ENCODE results near the gene CRYBA4.
A peak's percentile ranks its signal among the peaks of the same experiment; 100 is the strongest.

The CRYBA4 gene

GRCh38 chr22:26658161-26658560, 36.4 kb downstream of the CRYBA4 start:
- Histone ChIP-seq H3K36me3 (no peaks in the 10 kb centered on the region), H3K9me3 (replicated peaks in 1 of 11) (no peaks in the 10 kb centered on the region), H3K27ac (peak overlapping the region in 6 of 11 experiments; percentile 19 to 59 (median 38); a peak in 8 of 22 replicates), H3K4me2 (peak overlapping the region; percentile 86 to 98 (median 95)), H3K9ac (peak overlapping the region in 10 of 11 experiments; percentile 14 to 71 (median 48); a peak in 14 of 22 replicates), H3K27me3 (peaks cover 22 to 41% (median 35%) of the 10 kb centered on the region in 11 experiments), H3K4me3 (peak overlapping the region; percentile 32 to 66 (median 51); a peak in 19 of 20 replicates), H4K20me1 (no peaks in the 10 kb centered on the region; a peak in 1 of 22 replicates), H3K4me1 (peaks cover 25 to 43% (median 28%) of the 10 kb centered on the region in 10 experiments)
- TF ChIP-seq Cebpa-rat (IDR thresholded peaks at IDR 0.05): no peak

- Histone ChIP-seq H3K4me1 (peaks cover 25 to 48% (median 33%) of the 10 kb centered on the region in 10 experiments), H3K4me2 (peak overlapping the region; percentile 86 to 98 (median 95)), H3K9me3 (replicated peaks in 1 of 11) (no peaks in the 10 kb centered on the region), H3K36me3 (no peaks in the 10 kb centered on the region), H3K27me3 (peaks cover 22 to 40% (median 35%) of the 10 kb centered on the region in 11 experiments), H4K20me1 (no peaks in the 10 kb centered on the region; a peak in 1 of 22 replicates), H3K27ac (peak overlapping the region in 8 of 11 experiments; percentile 17 to 59 (median 36); a peak in 13 of 22 replicates), H3K4me3 (peak overlapping the region; percentile 32 to 66 (median 51); a peak in 19 of 20 replicates), H3K9ac (peak overlapping the region; percentile 14 to 71 (median 44); a peak in 17 of 22 replicates)
- TF ChIP-seq Cebpa-rat (IDR thresholded peaks at IDR 0.05): no peak
Observed at GRCh38 chr22:26658671-26659478, 37.1 kb downstream of the CRYBA4 start.

GRCh38 chr22:26660356-26660755, 38.6 kb downstream of the CRYBA4 start:
- Histone ChIP-seq H3K4me1 (peaks cover 29 to 54% (median 44%) of the 10 kb centered on the region in 10 experiments), H4K20me1 (no peaks in the 10 kb centered on the region; a peak in 1 of 22 replicates), H3K9me3 (replicated peaks in 1 of 11) (no peaks in the 10 kb centered on the region), H3K27me3 (peaks cover 22 to 39% (median 34%) of the 10 kb centered on the region in 11 experiments), H3K9ac (no peak overlapping the region), H3K4me3 (no peak overlapping the region), H3K4me2 (peak overlapping the region in 3 of 11 experiments; percentile 2 to 3 (median 2); a peak in 2 of 22 replicates), H3K36me3 (no peaks in the 10 kb centered on the region), H3K27ac (0 out of 22 replicates have a peak overlapping the region, but pooled peaks of 1 of the 11 experiments have one; percentile 34)
- TF ChIP-seq Cebpa-rat (IDR thresholded peaks at IDR 0.05): no peak

DNA sequence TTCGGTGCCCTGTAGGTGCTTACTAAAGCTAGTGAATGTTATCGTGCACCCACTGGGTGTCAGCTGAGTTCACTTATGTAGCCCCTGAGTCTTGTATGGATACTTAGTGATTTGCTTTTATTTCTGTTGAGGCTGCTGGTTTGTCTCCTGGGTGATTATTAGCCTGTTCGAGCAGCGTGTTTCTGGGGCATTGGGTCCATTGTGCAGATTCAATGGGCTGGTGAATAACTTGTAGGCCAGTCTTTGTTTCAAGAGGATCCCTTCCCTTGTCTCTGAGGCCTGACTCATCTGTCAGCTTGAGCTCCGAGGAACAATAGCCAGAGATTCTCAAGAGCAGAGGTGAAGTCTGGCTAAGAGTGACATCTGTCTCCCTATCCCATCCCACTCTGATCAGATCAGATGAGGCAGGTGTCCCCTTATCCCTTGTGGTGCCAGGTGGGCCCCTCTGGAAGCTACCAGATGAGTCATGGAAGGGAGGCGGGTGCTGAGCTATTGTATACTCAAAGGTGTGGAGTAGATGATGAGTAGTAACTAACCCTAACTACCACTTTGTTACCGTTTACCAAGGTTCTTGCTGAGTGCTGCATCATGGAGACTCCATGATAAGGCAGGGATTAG, 39.3 kb downstream of the CRYBA4 start:
- Histone ChIP-seq H3K36me3 (no peaks in the 10 kb centered on the region), H3K4me1 (peaks cover 30 to 62% (median 51%) of the 10 kb centered on the region in 10 experiments), H3K9me3 (replicated peaks in 1 of 11) (no peaks in the 10 kb centered on the region), H3K27ac (peak overlapping the region in 2 of 11 experiments; percentile 18 to 34; a peak in 3 of 22 replicates), H3K27me3 (peaks cover 22 to 32% (median 27%) of the 10 kb centered on the region in 11 experiments), H4K20me1 (no peaks in the 10 kb centered on the region; a peak in 1 of 22 replicates), H3K4me2 (peak overlapping the region in 3 of 11 experiments; percentile 2 to 3 (median 2); a peak in 2 of 22 replicates), H3K4me3 (no peak overlapping the region), H3K9ac (no peak overlapping the region)
- no peak for TF ChIP-seq Cebpa-rat (IDR thresholded peaks at IDR 0.05)

DNA sequence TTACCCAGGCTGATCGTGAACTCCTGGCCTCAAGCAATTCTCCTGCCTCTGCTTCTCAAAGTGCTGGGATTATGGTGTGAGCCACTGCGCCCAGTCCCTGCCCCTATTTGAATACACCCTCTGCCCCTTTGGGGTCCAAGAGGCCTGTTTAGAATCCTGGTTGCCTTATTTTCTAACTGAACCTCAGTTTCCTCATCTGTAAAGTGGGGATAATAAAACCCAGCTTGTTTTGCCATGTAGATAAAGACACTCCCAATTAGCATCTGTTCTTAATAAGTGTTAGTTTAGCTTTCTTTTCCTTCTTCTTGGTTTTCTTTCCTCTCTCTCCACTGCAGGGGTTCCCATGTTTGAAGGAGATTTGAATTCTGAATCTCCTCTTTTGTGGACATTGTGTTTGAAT, 40.4 kb downstream of the CRYBA4 start:
- Histone ChIP-seq H3K9me3 (replicated peaks in 1 of 11) (no peaks in the 10 kb centered on the region), H3K4me3 (no peak overlapping the region), H4K20me1 (no peaks in the 10 kb centered on the region; a peak in 1 of 22 replicates), H3K4me1 (peaks cover 27 to 64% (median 57%) of the 10 kb centered on the region in 10 experiments), H3K9ac (no peak overlapping the region), H3K27me3 (peaks cover 15 to 21% (median 16%) of the 10 kb centered on the region in 11 experiments), H3K27ac (no peak overlapping the region), H3K36me3 (no peaks in the 10 kb centered on the region), H3K4me2 (no peak overlapping the region)
- TF ChIP-seq Cebpa-rat (IDR thresholded peaks at IDR 0.05): no peak

DNA sequence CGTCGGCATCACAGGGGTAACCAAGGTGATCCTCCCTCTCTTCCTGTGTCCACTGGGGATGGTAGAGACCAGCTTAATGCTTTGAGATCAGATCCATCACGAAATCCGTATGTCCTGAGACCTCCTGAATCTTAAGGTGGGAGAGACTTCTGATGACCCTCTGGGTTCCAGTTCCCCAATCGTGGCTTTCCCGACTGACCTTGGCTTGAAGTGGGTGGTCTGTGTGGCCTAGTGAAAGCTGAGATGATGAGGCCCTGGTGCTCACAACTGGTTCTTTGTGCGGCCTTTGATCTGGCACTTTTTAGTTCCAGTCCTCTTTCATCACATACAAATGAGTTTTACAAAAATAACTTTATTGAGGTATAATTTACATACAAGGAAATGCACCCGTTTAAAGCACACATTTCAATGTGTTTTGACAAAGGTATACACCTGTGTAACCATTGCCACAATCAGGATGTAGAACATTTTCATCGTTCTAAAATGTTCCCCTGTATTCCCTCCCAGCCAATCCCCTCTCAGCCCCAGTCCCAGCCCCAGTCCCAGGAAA, 41.7 kb downstream of the CRYBA4 start:
- Histone ChIP-seq H3K4me2 (peak overlapping the region in 2 of 11 experiments; percentile 5 to 18; a peak in 2 of 22 replicates), H3K4me3 (no peak overlapping the region), H4K20me1 (no peaks in the 10 kb centered on the region), H3K9ac (no peak overlapping the region), H3K4me1 (peaks cover 23 to 64% (median 57%) of the 10 kb centered on the region in 10 experiments), H3K27me3 (peaks cover 2 to 8% (median 3%) of the 10 kb centered on the region in 11 experiments), H3K36me3 (no peaks in the 10 kb centered on the region), H3K9me3 (replicated peaks in 1 of 11) (no peaks in the 10 kb centered on the region), H3K27ac (no peak overlapping the region)
- no peak for TF ChIP-seq Cebpa-rat (IDR thresholded peaks at IDR 0.05)

- H3K9ac ChIP-seq: peak overlapping the region in 1 of 11 experiments; percentile 38; a peak in 1 of 22 replicates
- H3K4me2 ChIP-seq: peak overlapping the region in 6 of 11 experiments; percentile 2 to 65 (median 44); a peak in 7 of 22 replicates
- no peak for TF ChIP-seq Cebpa-rat (IDR thresholded peaks at IDR 0.05)
- H3K27me3 ChIP-seq: no peaks in the 10 kb centered on the region
- no peaks in the 10 kb centered on the region for H4K20me1 ChIP-seq
- H3K9me3 ChIP-seq (replicated peaks in 1 of 11): no peaks in the 10 kb centered on the region
- H3K36me3 ChIP-seq: no peaks in the 10 kb centered on the region
- H3K4me1 ChIP-seq: peaks cover 37 to 74% (median 61%) of the 10 kb centered on the region in 10 experiments
- H3K27ac ChIP-seq: no peak overlapping the region
- no peak overlapping the region for H3K4me3 ChIP-seq
Observed at GRCh38 chr22:26665813-26666231, 44.1 kb downstream of the CRYBA4 start.

DNA sequence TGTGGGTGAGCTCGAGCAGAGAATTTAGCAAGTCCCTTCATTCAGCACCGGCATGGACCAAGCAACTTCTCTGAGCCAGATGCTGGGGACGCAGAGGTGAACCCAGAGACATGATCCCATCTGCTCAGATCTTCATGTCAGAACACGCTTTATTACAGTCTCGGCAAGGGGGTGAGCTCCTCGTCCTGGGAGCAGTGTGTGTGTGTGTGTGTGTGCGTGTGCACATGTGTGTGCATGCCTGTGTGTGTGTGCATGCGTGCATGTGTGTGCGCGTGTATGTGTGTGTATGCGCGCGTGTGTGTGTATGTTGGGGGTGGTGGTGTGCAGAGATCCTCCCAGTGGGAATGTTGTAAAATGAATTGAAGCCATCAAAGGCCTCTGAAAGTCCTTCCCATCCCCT, 45.4 kb downstream of the CRYBA4 start:
- TF ChIP-seq Cebpa-rat (IDR thresholded peaks at IDR 0.05): no peak
- H4K20me1 ChIP-seq: no peaks in the 10 kb centered on the region
- H3K4me1 ChIP-seq: peaks cover 50 to 87% (median 74%) of the 10 kb centered on the region in 10 experiments
- H3K36me3 ChIP-seq: no peaks in the 10 kb centered on the region
- H3K9ac ChIP-seq: no peak overlapping the region
- H3K9me3 ChIP-seq (replicated peaks in 1 of 11): no peaks in the 10 kb centered on the region
- H3K27me3 ChIP-seq: no peaks in the 10 kb centered on the region
- H3K4me2 ChIP-seq: peak overlapping the region in 9 of 11 experiments; percentile 2 to 99 (median 17); a peak in 9 of 22 replicates
- H3K4me3 ChIP-seq: no peak overlapping the region
- H3K27ac ChIP-seq: no peak overlapping the region

Measured in BLaER1 treated with 17β-estradiol and CSF1 and Interleukin-3, amounts not matched to agents 10 nM and 100 nM (cell line).